ENCODE data around the gene SYNDIG1L.
"Not testable (repeated sequence)": the region's sequence is repeated elsewhere in the genome, so short reads cannot be mapped to it uniquely, and the experiment has no call there.

The SYNDIG1L gene

GRCh38 chr14:74426202-74426582, at the start of gene SYNDIG1L:
SYNDIG1L (minus strand) TSS chr14:74426210; CDS start chr14:74409744, 16,466 bp downstream.
- no peak for DNase-seq

- peak; percentile 44 for DNase-seq
These were observed 49.7 kb upstream of the SYNDIG1L start for GRCh38 chr14:74475678-74476077.

- no peak for DNase-seq
These were observed 48.4 kb upstream of the SYNDIG1L start for GRCh38 chr14:74474376-74474775.

GRCh38 chr14:74472601-74473000, 46.6 kb upstream of the SYNDIG1L start:
- DNase-seq: no peak

GRCh38 chr14:74469548-74470518, 43.8 kb upstream of the SYNDIG1L start:
- no peak for DNase-seq

GRCh38 chr14:74468513-74468912, 42.5 kb upstream of the SYNDIG1L start:
- no peak for DNase-seq

GRCh38 chr14:74465335-74465734, 39.3 kb upstream of the SYNDIG1L start:
- DNase-seq: no peak

GRCh38 chr14:74464785-74465184, 38.8 kb upstream of the SYNDIG1L start:
- no peak for DNase-seq

GRCh38 chr14:74463697-74464096, 37.7 kb upstream of the SYNDIG1L start:
- DNase-seq: no peak

- no peak for DNase-seq
These were observed 37.0 kb upstream of the SYNDIG1L start for GRCh38 chr14:74462993-74463392.

GRCh38 chr14:74459976-74460375, 34.0 kb upstream of the SYNDIG1L start:
- no peak for DNase-seq

GRCh38 chr14:74459289-74459946, 33.4 kb upstream of the SYNDIG1L start:
- peak; percentile 28 for DNase-seq

- DNase-seq: no peak
These were observed 31.5 kb upstream of the SYNDIG1L start for GRCh38 chr14:74457565-74457895.

GRCh38 chr14:74456684-74457564, 30.9 kb upstream of the SYNDIG1L start:
- DNase-seq: no peak

- DNase-seq: not testable (repeated sequence)
These were observed 28.4 kb upstream of the SYNDIG1L start for GRCh38 chr14:74454397-74454796.

- DNase-seq: no peak
These were observed 18.9 kb upstream of the SYNDIG1L start for GRCh38 chr14:74444866-74445265.

- DNase-seq: no peak
These were observed 16.7 kb upstream of the SYNDIG1L start for GRCh38 chr14:74442757-74443156.

- DNase-seq: no peak
These were observed 15.1 kb upstream of the SYNDIG1L start for GRCh38 chr14:74441113-74441512.

GRCh38 chr14:74438351-74438915, 12.4 kb upstream of the SYNDIG1L start:
- peak; percentile 57 for DNase-seq

- DNase-seq: no peak
These were observed 11.6 kb upstream of the SYNDIG1L start for GRCh38 chr14:74437496-74438053.

- no peak for DNase-seq
These were observed 8.3 kb upstream of the SYNDIG1L start for GRCh38 chr14:74434294-74434693.

- no peak for DNase-seq
These were observed 4.0 kb upstream of the SYNDIG1L start for GRCh38 chr14:74429991-74430390.

Data from NCI-H226 (cell line).